ENCODE measurements around the gene SLC39A5.

SLC39A5 gene

GRCh38 chr12:56216461-56216860 lies 13.4 kb upstream of the SLC39A5 start:
- no peak for DNase-seq (ENCODE audit: low spot score)

GRCh38 chr12:56219840-56220239 lies 10.0 kb upstream of the SLC39A5 start:
- DNase-seq (ENCODE audit: low spot score) = no peak

- DNase-seq (ENCODE audit: low spot score) = no peak
These were observed 9.1 kb upstream of the SLC39A5 start for GRCh38 chr12:56220611-56221231.

GRCh38 chr12:56221232-56221756 lies 8.6 kb upstream of the SLC39A5 start:
- DNase-seq (ENCODE audit: low spot score) = peak; percentile 37

GRCh38 chr12:56221757-56222530 lies 7.9 kb upstream of the SLC39A5 start, which contains the start of gene RNF41:
TSS of gene RNF41 (minus strand) at chr12:56221922. CDS start at chr12:56214047, 7,875 bp downstream.
- DNase-seq (ENCODE audit: low spot score) = peak; percentile 96

- no peak for DNase-seq (ENCODE audit: low spot score)
These were observed 7.3 kb upstream of the SLC39A5 start for GRCh38 chr12:56222531-56222895.

- no peak for DNase-seq (ENCODE audit: low spot score)
These were observed 6.2 kb upstream of the SLC39A5 start for GRCh38 chr12:56223571-56224101.

GRCh38 chr12:56224102-56224701 lies 5.6 kb upstream of the SLC39A5 start, which contains the start of gene NABP2:
TSS of gene NABP2 (plus strand) at chr12:56224342. CDS start at chr12:56224857, 515 bp downstream.
- DNase-seq (ENCODE audit: low spot score) = peak; percentile 97

GRCh38 chr12:56224954-56225353 lies 4.9 kb upstream of the SLC39A5 start:
- DNase-seq (ENCODE audit: low spot score) = no peak

GRCh38 chr12:56229082-56229481 lies 769 bp upstream of the SLC39A5 start:
- DNase-seq (ENCODE audit: low spot score) = no peak

GRCh38 chr12:56230432-56231183 lies 757 bp downstream of the SLC39A5 start:
- DNase-seq (ENCODE audit: low spot score) = no peak

GRCh38 chr12:56231184-56231582 lies 1.3 kb downstream of the SLC39A5 start:
- DNase-seq (ENCODE audit: low spot score) = no peak

- no peak for DNase-seq (ENCODE audit: low spot score)
These were observed 5.0 kb downstream of the SLC39A5 start for GRCh38 chr12:56234746-56235436.

- no peak for DNase-seq (ENCODE audit: low spot score)
These were observed 6.2 kb downstream of the SLC39A5 start for GRCh38 chr12:56236091-56236490.

GRCh38 chr12:56236985-56237384 lies 7.1 kb downstream of the SLC39A5 start:
- DNase-seq (ENCODE audit: low spot score) = no peak

GRCh38 chr12:56237552-56237951 lies 7.7 kb downstream of the SLC39A5 start:
- DNase-seq (ENCODE audit: low spot score) = no peak

- no peak for DNase-seq (ENCODE audit: low spot score)
These were observed 11.8 kb downstream of the SLC39A5 start for GRCh38 chr12:56241424-56242303.

GRCh38 chr12:56242986-56243385 lies 13.1 kb downstream of the SLC39A5 start:
- DNase-seq (ENCODE audit: low spot score) = no peak

- no peak for DNase-seq (ENCODE audit: low spot score)
These were observed 13.9 kb downstream of the SLC39A5 start for GRCh38 chr12:56243731-56244181.

- no peak for DNase-seq (ENCODE audit: low spot score)
These were observed 14.6 kb downstream of the SLC39A5 start for GRCh38 chr12:56244494-56244893.

All from putamen (tissue), 1 donor.